SU-DHL-6 (cell line): Measurements from ENCODE around the gene ASPN.

ENCODE experiments used
- EZH2phosphoT487 ChIP-seq: fragments of 200-600 bp; sonication (generic), shearing (Covaris generic); conservative IDR thresholded peaks from 2 replicates; pipeline ENCODE4 v1.6.1; 2018; ENCODE audit warnings: mild to moderate bottlenecking, antibody characterized with exemption, low read length, moderate library complexity, mixed read lengths
- TF ChIP-seq, protein P1 (sequence below): fragments of 200-600 bp; sonication (generic); IDR thresholded peaks from one replicate; pipeline ENCODE4 v1.5.1; 2017; ENCODE audit warnings: antibody characterized with exemption, mild to moderate bottlenecking, low read length, moderate library complexity; ENCODE audit not compliant: insufficient read depth, poor library complexity, severe bottlenecking

DNA sequence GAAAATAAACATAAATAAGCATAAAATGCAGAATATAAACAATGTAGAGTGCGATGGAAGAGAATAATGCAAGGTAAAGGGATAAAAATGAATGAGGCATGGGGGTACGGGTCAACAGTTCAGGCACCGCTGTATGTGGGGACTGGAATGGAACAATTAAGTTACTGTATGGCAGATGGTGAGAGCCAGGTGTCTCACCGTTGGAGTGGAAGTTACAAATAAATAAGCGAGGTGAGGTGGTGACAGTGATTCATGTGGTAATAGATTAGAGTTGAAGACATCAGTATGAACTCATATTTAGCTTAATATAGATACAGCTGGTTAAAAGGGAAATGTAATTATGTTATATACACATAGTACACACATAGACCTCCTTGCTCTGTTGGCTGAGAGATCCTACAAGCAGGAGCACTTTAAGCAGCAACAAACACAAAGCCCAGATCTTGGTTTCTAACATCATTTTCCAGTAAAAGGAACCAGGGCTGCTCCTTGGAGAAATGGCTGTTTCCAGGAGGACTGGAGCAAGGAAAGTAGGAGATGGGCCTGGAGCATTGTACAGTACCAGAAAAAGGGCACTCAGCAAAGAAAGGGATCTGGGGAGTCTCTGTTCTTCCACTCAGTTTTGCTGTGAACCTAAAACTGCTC is 55.7 kb downstream of the ASPN start:
- TF ChIP-seq, protein P1, sequence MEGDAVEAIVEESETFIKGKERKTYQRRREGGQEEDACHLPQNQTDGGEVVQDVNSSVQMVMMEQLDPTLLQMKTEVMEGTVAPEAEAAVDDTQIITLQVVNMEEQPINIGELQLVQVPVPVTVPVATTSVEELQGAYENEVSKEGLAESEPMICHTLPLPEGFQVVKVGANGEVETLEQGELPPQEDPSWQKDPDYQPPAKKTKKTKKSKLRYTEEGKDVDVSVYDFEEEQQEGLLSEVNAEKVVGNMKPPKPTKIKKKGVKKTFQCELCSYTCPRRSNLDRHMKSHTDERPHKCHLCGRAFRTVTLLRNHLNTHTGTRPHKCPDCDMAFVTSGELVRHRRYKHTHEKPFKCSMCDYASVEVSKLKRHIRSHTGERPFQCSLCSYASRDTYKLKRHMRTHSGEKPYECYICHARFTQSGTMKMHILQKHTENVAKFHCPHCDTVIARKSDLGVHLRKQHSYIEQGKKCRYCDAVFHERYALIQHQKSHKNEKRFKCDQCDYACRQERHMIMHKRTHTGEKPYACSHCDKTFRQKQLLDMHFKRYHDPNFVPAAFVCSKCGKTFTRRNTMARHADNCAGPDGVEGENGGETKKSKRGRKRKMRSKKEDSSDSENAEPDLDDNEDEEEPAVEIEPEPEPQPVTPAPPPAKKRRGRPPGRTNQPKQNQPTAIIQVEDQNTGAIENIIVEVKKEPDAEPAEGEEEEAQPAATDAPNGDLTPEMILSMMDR, result no peak
- TF ChIP-seq EZH2phosphoT487, result no peak
